ENCODE measurements around the gene CD8A.
"Not testable (repeated sequence)": the region's sequence is repeated elsewhere in the genome, so short reads cannot be mapped to it uniquely, and the experiment has no call there.

CD8A gene

DNA sequence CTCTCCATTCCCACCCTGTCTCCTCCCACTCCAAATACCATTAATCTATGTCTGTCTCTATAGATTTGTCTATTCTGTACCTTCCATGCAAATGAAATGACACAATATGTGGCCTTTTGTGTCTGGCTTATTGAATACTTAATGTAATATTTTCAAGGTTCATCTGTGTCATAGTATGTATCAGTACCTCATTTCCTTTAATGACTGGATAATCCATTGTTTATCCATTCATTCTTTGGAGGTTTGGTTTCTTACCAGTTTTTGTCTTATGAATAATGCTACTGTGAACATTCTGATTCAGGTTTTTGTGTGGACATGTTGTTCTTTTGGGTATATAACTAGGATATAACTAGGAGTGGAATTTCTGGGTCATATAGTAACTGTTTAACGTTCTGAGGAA is 55.8 kb downstream of the CD8A start:
- DNase-seq (ENCODE audit: low read depth in 3 of 3), result not testable (repeated sequence)
